Fibroblast of mammary gland (primary cell): ENCODE measurements around the gene CDC14A.

Experiments used
- DNase-seq: peaks from one replicate; pipeline ENCODE4 v3.0.0-alpha.2; 2010; ENCODE audit warnings: low read depth
- H3K4me3 ChIP-seq: 2 replicates; pipeline ENCODE4 v1.5.1; 2011; ENCODE audit warnings: low read depth, mild to moderate bottlenecking, low read length, moderate library complexity; ENCODE audit not compliant: control insufficient read depth
- TF ChIP-seq, protein P1 (sequence below): conservative IDR thresholded peaks from 2 replicates; pipeline ENCODE4 v1.5.1; 2011; ENCODE audit warnings: low read depth, low read length, inconsistent platforms; ENCODE audit not compliant: control insufficient read depth, insufficient read depth

Gene CDC14A

DNA sequence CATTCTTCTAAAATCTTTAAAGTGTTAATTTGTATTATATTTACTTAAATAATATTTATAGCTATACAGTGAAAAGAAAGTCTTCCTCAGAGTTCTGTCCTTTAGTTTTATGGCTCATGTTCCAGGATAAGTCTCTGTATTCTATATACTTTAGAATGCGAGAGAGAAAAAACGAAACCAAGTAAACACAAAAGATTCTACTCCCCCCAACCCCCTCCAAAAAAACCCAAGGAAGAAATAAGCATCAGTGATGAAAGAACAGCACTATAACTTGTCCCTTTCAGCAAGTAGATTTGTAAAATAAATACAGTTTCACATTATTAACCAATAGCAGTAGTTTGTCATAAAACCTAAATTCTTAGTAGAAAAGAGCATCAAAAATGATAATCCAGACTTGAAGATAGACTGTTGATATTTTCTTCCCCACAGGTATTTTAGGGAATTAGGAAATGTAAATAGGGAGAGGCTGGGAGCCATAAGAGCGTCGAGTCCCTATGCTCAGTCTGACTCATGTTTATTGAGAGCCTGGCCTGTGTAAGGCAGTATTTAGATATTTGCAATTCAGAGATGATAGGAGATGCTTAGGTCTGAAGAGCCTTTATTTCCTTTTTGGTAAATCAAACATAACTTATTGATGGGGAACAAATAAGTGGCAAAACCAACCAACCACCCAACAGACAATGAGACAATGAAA, 35.5 kb downstream of the CDC14A start:
- peak; percentile 18 for DNase-seq
- TF ChIP-seq, protein P1, sequence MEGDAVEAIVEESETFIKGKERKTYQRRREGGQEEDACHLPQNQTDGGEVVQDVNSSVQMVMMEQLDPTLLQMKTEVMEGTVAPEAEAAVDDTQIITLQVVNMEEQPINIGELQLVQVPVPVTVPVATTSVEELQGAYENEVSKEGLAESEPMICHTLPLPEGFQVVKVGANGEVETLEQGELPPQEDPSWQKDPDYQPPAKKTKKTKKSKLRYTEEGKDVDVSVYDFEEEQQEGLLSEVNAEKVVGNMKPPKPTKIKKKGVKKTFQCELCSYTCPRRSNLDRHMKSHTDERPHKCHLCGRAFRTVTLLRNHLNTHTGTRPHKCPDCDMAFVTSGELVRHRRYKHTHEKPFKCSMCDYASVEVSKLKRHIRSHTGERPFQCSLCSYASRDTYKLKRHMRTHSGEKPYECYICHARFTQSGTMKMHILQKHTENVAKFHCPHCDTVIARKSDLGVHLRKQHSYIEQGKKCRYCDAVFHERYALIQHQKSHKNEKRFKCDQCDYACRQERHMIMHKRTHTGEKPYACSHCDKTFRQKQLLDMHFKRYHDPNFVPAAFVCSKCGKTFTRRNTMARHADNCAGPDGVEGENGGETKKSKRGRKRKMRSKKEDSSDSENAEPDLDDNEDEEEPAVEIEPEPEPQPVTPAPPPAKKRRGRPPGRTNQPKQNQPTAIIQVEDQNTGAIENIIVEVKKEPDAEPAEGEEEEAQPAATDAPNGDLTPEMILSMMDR = no peak
- no peak overlapping the region for H3K4me3 ChIP-seq

DNA sequence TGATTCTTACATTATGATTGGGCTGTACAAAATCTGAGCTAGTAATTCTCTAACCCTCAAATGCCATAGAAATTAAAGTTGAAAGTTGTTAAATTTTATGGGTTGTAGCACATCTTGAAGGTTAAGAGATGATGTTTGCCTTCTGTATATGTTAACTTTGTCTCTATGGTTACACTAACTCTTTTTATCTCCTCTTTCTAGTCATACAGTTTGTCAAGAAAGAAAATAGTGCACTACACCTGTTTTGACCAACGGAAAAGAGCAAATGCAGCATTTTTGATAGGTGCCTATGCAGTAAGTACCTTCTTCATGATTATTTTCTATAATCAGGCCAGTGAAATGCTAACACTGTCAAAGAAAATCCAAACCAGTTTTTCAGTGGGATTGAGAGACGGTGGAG, 38.2 kb downstream of the CDC14A start:
- TF ChIP-seq, protein P1 = no peak
- no peak overlapping the region for H3K4me3 ChIP-seq
- DNase-seq = no peak

DNA sequence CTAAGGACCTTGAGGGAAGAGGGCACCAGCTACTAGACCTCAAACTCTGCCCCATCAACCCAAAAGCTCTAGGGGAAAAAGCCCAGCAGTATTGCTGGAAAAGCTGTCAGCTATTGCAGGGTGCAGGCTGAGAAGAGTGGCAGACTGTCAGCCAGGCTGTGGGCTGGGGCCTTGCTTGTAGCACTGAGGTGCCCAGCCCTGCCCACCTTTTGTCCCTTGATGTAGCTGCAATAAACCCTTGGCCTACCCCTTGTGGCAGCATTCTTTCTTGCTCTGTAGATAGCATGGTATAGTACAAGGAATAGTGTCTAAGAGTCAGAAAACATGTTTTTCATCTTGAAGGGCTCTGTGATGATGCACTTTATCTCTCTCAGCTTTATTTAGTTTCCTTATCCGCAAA, 39.4 kb downstream of the CDC14A start:
- no peak for DNase-seq
- TF ChIP-seq, protein P1 = no peak

DNA sequence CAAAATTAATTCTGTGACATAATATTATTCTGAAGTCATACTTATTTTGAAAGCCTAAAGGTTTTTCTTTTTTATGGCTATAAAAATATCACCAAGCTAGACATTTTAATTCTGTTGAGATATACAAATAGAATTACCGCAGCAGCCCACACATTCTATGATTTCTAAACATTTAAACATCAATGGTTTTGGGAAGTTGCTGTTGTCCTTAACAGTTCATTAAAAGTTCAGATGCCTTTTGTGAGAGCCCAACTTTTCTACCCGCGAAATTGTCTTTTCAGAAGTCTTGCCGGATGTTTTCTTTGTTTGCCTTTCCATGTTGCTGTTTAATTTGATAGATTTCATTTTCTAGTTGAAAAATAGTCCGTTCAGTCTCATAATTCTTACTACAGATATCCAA, 40.5 kb downstream of the CDC14A start:
- no peak overlapping the region for H3K4me3 ChIP-seq
- DNase-seq = no peak
- TF ChIP-seq, protein P1 = no peak

More for the DNA sequence above, 39.4 kb downstream of the CDC14A start:
- H3K4me3 ChIP-seq = no peak overlapping the region

DNA sequence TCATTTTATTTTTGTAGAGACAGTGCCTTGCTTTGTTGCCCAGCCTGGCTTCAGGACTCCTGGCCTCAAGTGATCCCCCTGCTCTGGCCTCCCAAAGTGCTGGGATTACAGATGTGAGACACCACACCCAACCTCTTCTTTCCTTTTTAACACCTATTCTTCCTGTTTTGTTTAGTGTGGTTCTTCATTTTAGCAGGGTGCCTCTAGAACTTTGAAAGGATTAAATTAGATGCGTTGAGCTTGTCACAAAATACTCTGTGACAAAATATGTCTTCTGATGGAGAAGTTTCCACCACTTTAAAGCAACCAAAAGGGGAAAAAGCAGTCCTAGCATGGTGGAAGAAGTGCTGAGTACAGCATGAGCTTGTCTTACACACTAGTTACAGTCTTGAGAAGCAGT, 42.0 kb downstream of the CDC14A start:
- H3K4me3 ChIP-seq = no peak overlapping the region
- DNase-seq = no peak
- TF ChIP-seq, protein P1 = no peak

DNA sequence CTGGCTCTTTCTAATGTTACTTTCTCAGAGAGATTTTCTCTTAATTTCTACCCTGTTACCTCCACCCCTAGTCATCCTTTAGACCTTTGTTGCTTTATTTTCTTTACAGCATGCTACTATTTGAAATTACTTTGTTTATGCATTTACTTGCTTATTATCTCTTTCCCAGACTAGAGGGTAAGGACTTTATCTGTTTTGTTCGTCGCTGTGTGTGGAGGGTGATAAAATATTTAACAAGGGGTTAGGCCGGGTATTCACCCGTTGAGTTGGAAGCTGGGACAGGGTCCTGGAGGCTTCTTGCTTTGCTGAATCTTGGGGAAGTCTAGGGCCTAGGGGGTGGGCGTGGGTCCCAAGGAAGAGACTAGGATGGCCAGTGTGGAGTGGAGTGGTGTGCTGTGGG, 43.6 kb downstream of the CDC14A start:
- no peak for DNase-seq
- H3K4me3 ChIP-seq = no peak overlapping the region
- TF ChIP-seq, protein P1 = no peak
